Smooth muscle cell (in vitro differentiated cells): ENCODE results near the gene SNTG2. TPM values are rescaled to one million over a fixed set of nuclear protein-coding genes. Genes with fewer than 3 reads are reported as not detected.

Experiments used
- DNase-seq: peaks from one replicate; lab custom pipeline; 2025; ENCODE audit not compliant: unreplicated experiment; lab: John Stamatoyannopoulos, UW
- H2AFZ ChIP-seq: fragments of 200-600 bp; sonication (generic); 2 replicates; pipeline ENCODE4 v1.6.0; 2016; ENCODE audit warnings: antibody characterized with exemption, low read depth, mild to moderate bottlenecking
- H3F3A ChIP-seq: fragments of 200-600 bp; sonication (generic); 2 replicates; pipeline ENCODE4 v1.6.0; 2017; ENCODE audit warnings: antibody characterized with exemption, low read depth
- H3K27ac ChIP-seq: fragments of 200-600 bp; sonication (generic); 2 replicates; pipeline ENCODE4 v1.5.1; 2016; ENCODE audit warnings: low read depth, mild to moderate bottlenecking
- H3K27me3 ChIP-seq: fragments of 200-600 bp; sonication (generic); 2 replicates; pipeline ENCODE4 v1.6.1; 2016; ENCODE audit warnings: low read depth, mild to moderate bottlenecking
- H3K36me3 ChIP-seq: fragments of 200-600 bp; sonication (generic); 2 replicates; pipeline ENCODE4 v1.5.1; 2016; ENCODE audit warnings: low read depth
- H3K4me1 ChIP-seq: fragments of 200-600 bp; sonication (generic); 2 replicates; pipeline ENCODE4 v1.5.1; 2016; ENCODE audit warnings: low read depth
- H3K4me2 ChIP-seq: fragments of 200-600 bp; sonication (generic); 2 replicates; pipeline ENCODE4 v1.6.0; 2016; ENCODE audit warnings: mild to moderate bottlenecking
- H3K4me3 ChIP-seq: fragments of 200-600 bp; sonication (generic); 2 replicates; pipeline ENCODE4 v1.5.1; 2016; ENCODE audit warnings: mild to moderate bottlenecking
- H3K79me2 ChIP-seq: fragments of 200-600 bp; sonication (generic); 2 replicates; pipeline ENCODE4 v1.6.0; 2016; ENCODE audit warnings: low read depth, mild to moderate bottlenecking
- H3K9ac ChIP-seq: fragments of 200-600 bp; sonication (generic); 2 replicates; pipeline ENCODE4 v1.6.0; 2016; ENCODE audit warnings: low read depth
- H3K9me3 ChIP-seq: fragments of 200-600 bp; sonication (generic); replicated peaks from 2 replicates; pipeline ENCODE4 v1.5.1; 2016; ENCODE audit warnings: low read depth
- H4K20me1 ChIP-seq: fragments of 200-600 bp; sonication (generic); 2 replicates; pipeline ENCODE4 v1.6.0; 2016; ENCODE audit warnings: low read depth
- WGBS: methylation state at CpG from one replicate; pipeline ENCODE4 v1.1.7; 2016; ENCODE audit warnings: low lambda C conversion rate; 5-methylcytosine and 5-hydroxymethylcytosine counted together
- polyA plus RNA-seq: library from polyadenylated mRNA; unstranded; fragments of >200 nt; fragmentation: Nextera tagmentation; extraction: Ambion mirVana; gene quantifications from 2 replicates; pipeline ENCODE4 v1.2.1, GENCODE V29; 2016
- total RNA-seq: library from RNA; depleted of rRNA; stranded (reverse); fragments of >200 nt; gene quantifications from 2 replicates; pipeline ENCODE4 v1.2.3, GENCODE V29; 2014
- TF ChIP-seq, protein P1 (sequence below): fragments of 200-600 bp; sonication (generic); IDR thresholded peaks from 2 replicates; pipeline ENCODE4 v1.5.1; 2017; ENCODE audit warnings: borderline replicate concordance, mild to moderate bottlenecking, antibody characterized with exemption; ENCODE audit not compliant: insufficient read depth, poor library complexity, severe bottlenecking

The SNTG2 gene
- total and polyA plus RNA-seq, 2 experiments from 2014 or later, result 0.56 TPM; not detected in 1

GRCh38 chr2:1055014-1055595 is 104.5 kb downstream of the SNTG2 start:
- H3K9ac ChIP-seq, result peak overlapping the region; percentile 65
- DNase-seq, result no peak
- TF ChIP-seq, protein P1, sequence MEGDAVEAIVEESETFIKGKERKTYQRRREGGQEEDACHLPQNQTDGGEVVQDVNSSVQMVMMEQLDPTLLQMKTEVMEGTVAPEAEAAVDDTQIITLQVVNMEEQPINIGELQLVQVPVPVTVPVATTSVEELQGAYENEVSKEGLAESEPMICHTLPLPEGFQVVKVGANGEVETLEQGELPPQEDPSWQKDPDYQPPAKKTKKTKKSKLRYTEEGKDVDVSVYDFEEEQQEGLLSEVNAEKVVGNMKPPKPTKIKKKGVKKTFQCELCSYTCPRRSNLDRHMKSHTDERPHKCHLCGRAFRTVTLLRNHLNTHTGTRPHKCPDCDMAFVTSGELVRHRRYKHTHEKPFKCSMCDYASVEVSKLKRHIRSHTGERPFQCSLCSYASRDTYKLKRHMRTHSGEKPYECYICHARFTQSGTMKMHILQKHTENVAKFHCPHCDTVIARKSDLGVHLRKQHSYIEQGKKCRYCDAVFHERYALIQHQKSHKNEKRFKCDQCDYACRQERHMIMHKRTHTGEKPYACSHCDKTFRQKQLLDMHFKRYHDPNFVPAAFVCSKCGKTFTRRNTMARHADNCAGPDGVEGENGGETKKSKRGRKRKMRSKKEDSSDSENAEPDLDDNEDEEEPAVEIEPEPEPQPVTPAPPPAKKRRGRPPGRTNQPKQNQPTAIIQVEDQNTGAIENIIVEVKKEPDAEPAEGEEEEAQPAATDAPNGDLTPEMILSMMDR, result no peak
- no peaks in the 10 kb centered on the region for H3K79me2 ChIP-seq
- no peak overlapping the region for H2AFZ ChIP-seq
- H3K4me3 ChIP-seq, result peak overlapping the region; percentile 36
- no peaks in the 10 kb centered on the region for H3K36me3 ChIP-seq
- 18% methylated on average over 11 of the region's 11 CpGs for WGBS
- no peaks in the 10 kb centered on the region for H3K27me3 ChIP-seq
- no peaks in the 10 kb centered on the region for H3K9me3 ChIP-seq
- H4K20me1 ChIP-seq, result no peaks in the 10 kb centered on the region
- H3K27ac ChIP-seq, result peak overlapping the region; percentile 97
- peak overlapping the region; percentile 82 for H3K4me2 ChIP-seq
- H3K4me1 ChIP-seq, result peaks cover 8% of the 10 kb centered on the region
- peaks cover 6% of the 10 kb centered on the region for H3F3A ChIP-seq

DNA sequence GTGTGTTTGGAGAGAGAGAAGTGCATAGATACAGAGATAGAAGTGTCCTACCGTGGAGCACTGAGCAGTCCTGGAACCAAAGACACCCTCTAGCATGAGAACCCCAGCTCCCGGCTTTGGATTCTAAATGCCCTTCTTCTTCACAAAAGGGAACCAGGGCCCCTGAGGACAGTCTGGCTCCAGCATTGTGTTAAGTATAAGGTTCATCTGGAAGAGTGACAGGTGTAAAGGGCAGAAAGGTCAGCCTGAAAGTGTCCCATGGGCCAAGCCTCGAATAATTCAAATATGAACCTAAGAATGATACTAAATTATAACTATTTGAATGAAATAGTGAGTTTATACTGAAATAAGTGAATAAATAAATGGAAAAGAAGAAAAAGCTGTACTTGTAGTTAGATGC is 109.7 kb downstream of the SNTG2 start:
- no peaks in the 10 kb centered on the region for H3K36me3 ChIP-seq
- no peaks in the 10 kb centered on the region for H3F3A ChIP-seq
- no peaks in the 10 kb centered on the region for H3K79me2 ChIP-seq
- H3K27me3 ChIP-seq, result no peaks in the 10 kb centered on the region
- no peaks in the 10 kb centered on the region for H4K20me1 ChIP-seq
- H3K9ac ChIP-seq, result no peak overlapping the region
- H2AFZ ChIP-seq, result no peak overlapping the region
- no peak overlapping the region for H3K27ac ChIP-seq
- H3K4me3 ChIP-seq, result no peak overlapping the region
- TF ChIP-seq, protein P1, result no peak
- no peak overlapping the region for H3K4me2 ChIP-seq
- H3K9me3 ChIP-seq, result no peaks in the 10 kb centered on the region
- no peaks in the 10 kb centered on the region for H3K4me1 ChIP-seq
- WGBS, result 85% methylated on average over 3 of the region's 3 CpGs
- DNase-seq, result no peak

GRCh38 chr2:1060987-1061386 is 110.3 kb downstream of the SNTG2 start:
- no peak overlapping the region for H3K4me2 ChIP-seq
- no peaks in the 10 kb centered on the region for H3K36me3 ChIP-seq
- H3K27me3 ChIP-seq, result no peaks in the 10 kb centered on the region
- H4K20me1 ChIP-seq, result no peaks in the 10 kb centered on the region
- H2AFZ ChIP-seq, result no peak overlapping the region
- H3K4me1 ChIP-seq, result no peaks in the 10 kb centered on the region
- H3K79me2 ChIP-seq, result no peaks in the 10 kb centered on the region
- no peak for DNase-seq
- no peaks in the 10 kb centered on the region for H3F3A ChIP-seq
- 86% methylated on average over 5 of the region's 5 CpGs for WGBS
- H3K4me3 ChIP-seq, result no peak overlapping the region
- H3K27ac ChIP-seq, result no peak overlapping the region
- H3K9me3 ChIP-seq, result no peaks in the 10 kb centered on the region
- H3K9ac ChIP-seq, result no peak overlapping the region
- TF ChIP-seq, protein P1, result no peak

- H3K4me1 ChIP-seq, result no peaks in the 10 kb centered on the region
- H3K27ac ChIP-seq, result no peak overlapping the region
- TF ChIP-seq, protein P1, result no peak
- H3K9ac ChIP-seq, result no peak overlapping the region
- no peaks in the 10 kb centered on the region for H3K9me3 ChIP-seq
- DNase-seq, result no peak
- H3F3A ChIP-seq, result no peaks in the 10 kb centered on the region
- no peaks in the 10 kb centered on the region for H3K79me2 ChIP-seq
- no peak overlapping the region for H3K4me3 ChIP-seq
- H3K36me3 ChIP-seq, result no peaks in the 10 kb centered on the region
- H4K20me1 ChIP-seq, result no peaks in the 10 kb centered on the region
- no peaks in the 10 kb centered on the region for H3K27me3 ChIP-seq
- WGBS, result 94% methylated on average over 8 of the region's 8 CpGs
- no peak overlapping the region for H2AFZ ChIP-seq
- no peak overlapping the region for H3K4me2 ChIP-seq
Observed at GRCh38 chr2:1068241-1068640, 117.6 kb downstream of the SNTG2 start.
